ENCODE results near the gene TNRC18.
"Not testable (repeated sequence)": the region's sequence is repeated elsewhere in the genome, so short reads cannot be mapped to it uniquely, and the experiment has no call there.

- TF ChIP-seq CTCF (conservative IDR thresholded peaks at IDR 0.05; ENCODE audit: low read length); EZH2phosphoT487 (IDR thresholded peaks at IDR 0.05; ENCODE audit: borderline replicate concordance, low read depth, low read length): not testable (repeated sequence)
Observed at GRCh38 chr7:5275510-5275909, 148.1 kb downstream of the TNRC18 start.
